HG02943 (cell line): Measurements from ENCODE around the gene MMP19.
A peak's percentile ranks its signal among the peaks of the same experiment; 100 is the strongest.
"Not testable (repeated sequence)": the region's sequence is repeated elsewhere in the genome, so short reads cannot be mapped to it uniquely, and the experiment has no call there.

Experiments used
- ATAC-seq: cut with Tn5 transposase; IDR thresholded peaks from one replicate; pipeline ENCODE4 v1.9.1; 2021; ENCODE audit warnings: mild to moderate bottlenecking, low read depth, moderate library complexity; ENCODE audit not compliant: unreplicated experiment

Gene MMP19

DNA sequence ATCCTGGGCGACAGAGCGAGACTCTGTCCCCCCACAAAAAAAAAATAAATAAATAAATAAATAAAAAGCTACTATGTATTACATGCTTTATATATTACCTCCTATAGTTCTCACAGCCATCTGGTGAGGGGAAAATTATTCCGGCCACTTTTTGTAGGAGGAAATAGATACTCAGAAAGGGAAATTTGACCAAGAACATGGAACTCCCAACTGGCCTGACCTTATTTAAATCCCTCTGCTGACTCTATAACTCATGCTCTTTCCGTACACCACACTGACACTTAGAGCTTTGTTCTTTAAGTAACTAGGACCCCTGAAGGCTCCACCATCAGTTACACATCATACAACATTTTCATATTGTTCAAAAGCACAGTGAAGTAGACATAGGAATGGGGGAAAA is 2.2 kb upstream of the MMP19 start:
- ATAC-seq, result no peak

GRCh38 chr12:55843431-55843830 is 695 bp upstream of the MMP19 start:
- ATAC-seq, result no peak

DNA sequence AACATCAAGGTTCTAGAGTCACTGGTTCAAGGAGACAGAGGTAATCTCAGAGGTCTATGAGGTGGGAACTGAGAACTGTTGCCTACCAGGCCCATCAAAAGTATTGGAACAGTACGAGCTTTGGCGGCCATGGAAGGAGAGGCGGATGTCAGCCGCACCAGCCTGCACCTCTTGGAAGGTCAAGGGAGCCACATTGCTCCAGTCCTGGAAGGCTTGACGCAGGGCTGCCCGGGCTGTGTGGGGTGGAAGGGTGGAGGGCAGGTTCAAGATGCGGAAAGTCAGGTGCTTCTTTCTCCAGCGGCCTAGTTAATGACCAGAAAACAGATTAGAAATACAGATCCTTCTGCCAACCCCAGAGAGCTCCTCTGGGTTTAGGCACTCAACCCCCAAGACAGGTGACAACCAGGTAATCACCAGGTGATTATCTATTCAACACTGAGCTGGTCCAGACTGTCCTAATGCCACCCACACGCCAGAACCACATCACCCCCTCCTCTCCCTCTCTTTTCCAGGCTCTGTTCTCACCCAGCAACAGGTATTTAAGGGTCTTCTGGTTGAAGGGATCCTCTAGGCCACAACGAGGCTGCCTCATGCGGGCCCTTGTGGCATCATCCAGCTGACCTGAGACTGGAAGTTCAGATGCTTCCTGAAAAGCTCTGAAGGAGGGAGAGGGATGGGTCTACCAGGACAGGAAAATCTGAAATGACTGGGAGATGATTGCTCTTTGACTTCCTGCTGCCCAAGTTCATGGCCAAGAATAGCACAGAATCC is 2.0 kb downstream of the MMP19 start:
- ATAC-seq, result no peak

DNA sequence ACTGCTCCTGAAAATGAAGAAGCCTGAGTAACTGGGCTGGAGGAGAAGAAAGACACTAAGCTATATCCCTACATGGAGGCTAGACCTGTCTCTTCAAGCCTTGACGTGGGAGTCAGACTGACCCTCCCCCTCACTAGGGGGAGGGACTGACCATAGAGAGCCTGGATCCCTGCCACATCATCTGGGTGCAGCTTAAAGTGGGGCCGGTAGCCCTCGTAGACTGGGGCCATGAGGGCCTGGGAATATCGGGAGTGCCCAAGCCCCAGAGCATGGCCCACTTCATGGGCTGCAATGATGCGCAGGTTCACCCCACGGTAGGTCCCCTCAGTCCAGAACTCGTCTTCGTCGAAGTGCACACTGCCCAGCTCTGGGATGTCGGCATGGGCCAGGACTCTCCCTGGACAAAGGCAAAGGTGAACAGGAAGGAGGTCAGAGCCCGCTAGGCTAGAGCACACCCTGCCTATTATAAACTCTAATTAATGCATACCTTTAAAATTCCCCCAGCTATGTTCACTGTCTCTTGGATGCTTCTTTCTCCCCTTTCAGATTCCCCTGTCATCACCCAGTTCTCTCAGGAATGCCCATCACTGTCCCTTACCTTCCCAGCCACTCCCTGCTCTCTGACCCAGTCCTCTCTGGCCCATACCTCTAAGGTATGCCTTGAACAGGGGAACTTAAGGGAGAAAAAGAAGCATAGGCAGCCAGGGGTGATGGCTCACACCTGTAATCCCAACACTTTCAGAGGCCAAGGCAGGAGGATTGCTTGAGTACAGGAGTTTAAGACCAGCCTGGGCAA is 3.2 kb downstream of the MMP19 start:
- no peak for ATAC-seq

DNA sequence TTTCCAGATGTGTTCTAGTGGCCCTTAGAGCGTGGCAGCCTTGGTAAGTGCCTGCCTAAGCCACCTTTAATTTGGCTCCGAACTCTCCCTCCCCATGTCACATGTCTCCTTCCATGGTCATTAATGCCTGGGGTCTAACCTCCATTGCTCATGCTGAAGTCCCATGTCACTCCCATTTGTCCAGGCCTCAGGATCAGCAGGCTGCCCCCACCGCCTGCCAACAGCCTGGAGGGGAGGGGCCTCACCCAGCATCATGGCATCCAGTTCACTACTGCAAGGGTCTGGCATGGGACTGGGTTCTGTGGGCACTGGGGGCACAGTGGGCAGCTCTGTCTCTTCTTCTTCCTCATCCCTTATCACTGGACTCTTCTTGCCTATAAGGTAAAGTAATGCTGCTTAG is 4.4 kb downstream of the MMP19 start:
- ATAC-seq, result no peak

- ATAC-seq, result not testable (repeated sequence)
These were observed 8.3 kb downstream of the MMP19 start for GRCh38 chr12:55834400-55834799.

- no peak for ATAC-seq
These were observed 9.7 kb downstream of the MMP19 start for GRCh38 chr12:55833056-55833455.

- no peak for ATAC-seq
These were observed 11.3 kb downstream of the MMP19 start for GRCh38 chr12:55831447-55831815.

DNA sequence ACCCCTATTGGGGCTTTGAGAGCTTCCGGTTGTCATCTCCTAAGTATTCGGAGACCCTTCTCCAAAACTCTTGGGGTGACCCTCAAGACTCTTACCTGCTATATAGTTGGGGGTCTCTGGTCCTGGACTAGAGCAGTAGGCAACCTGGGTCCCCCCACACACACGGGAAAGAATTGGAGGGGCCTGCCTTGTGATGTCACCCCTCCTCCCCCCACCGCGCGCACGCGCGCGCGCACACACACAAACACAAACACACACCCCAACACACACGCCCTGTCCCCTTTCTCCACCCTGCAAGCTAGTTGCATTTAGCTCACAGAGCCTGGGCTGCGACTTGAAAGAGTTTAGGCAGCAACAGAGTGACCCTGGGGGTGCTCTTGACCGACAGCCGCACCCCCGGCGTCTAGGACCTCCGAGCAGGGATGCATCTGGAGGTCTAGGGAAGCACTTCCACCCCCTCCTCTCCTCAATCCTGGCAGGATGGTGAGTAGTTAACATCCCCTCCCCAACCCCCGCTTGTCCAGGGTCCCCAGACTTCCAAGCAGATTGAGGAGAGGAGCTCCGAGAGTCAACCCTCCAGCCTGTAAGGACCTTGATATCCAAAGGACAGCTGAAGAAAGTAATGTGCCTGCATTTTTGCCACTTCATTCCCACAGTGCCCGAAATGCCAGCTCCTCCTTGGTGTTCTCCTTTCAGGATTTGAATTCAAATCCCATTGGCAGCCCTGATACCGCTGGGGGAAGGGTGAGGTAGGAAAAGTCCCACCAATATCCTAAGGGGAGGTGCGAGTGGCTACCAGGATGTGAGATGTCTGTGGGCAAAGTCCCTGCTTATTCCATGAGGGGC is 11.9 kb downstream of the MMP19 start:
- ATAC-seq, result no peak

DNA sequence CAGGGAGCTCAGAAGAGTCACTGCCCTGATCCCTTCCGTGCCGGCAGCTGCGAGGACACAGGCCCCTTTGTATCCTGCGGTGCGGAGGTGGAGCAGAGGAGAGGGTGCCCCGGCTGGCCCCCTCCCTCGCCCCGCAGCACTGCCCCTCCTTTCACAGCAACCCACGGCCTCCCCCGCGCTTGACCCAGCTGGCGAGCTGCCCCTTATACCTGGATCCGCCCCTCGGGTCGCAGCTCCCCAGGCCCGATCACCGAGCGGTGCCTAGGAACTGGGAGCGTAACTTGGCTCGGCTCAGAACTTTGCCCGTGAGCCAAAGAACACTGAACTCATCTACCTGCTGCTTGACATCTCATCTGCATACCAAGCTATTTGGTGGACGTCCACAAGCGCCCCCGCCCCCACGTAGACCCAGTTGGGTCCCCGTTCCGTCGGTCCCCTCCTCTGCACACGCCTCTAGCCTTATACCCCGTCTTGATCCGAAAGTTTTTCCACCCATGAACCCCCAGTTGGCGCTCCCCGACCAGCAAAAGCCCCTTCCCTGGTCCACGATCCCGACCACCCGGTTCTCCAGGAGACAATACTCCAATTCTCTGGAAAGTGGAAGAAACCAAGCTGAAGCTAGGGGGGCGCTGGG is 12.7 kb downstream of the MMP19 start:
- peak; percentile 31 for ATAC-seq

DNA sequence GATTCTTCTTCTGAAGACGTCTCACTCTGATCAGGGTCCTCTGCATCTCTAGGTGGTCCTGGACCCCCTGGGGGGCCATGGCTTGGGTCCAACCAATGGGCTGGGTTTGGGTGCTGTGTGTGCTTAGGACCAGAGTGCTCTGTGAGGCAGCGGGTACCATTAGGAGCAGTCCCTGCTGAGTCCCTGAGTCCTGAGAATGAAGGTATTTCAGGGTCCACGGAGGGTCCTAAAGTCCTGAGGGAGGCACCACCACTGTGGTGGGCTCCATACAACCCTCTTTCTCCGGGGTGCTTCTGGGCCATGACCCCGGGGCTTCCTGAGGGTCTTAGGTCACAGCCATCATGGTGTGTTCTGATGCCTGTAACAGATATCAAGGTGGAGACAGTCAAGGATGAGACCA is 14.4 kb downstream of the MMP19 start:
- ATAC-seq, result no peak

DNA sequence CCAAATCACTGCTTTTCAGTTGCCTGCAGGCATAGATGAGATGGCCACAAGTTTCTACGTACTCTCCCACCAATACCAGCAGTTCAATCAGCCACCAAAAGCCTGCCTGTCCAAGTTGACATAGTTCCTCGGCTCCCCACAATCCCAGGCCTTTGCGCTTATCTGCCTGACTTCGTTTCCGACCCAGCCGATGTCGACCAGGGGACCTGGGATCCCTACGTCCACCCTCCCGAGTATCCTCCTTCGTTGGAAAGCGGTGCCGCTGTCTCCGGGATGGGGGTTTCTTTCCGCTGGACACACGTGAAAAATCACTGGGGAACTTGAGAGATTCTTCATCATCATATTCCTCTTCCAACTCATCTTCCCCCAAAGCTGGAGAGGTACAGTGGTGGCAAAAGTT is 14.9 kb downstream of the MMP19 start:
- ATAC-seq, result no peak

- no peak for ATAC-seq
These were observed 18.0 kb downstream of the MMP19 start for GRCh38 chr12:55824726-55825125.

DNA sequence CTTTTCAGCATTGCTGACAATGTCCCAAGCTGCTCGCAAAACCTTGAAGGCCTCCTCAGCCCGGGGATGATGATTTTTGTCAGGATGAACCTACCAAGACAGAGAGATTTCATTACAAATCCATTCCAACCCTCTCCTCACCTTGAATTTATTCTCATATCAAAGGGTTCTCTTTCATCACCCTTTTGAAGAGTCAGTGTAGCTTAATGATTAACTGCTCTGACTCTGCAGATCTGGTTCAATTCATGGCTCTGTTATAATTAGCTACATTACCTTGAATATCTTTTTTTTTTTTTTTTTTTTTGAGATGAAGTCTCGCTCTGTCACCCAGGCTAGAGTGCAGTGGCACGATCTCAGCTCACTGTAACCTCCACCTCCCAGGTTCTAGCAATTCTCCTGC is 19.3 kb downstream of the MMP19 start:
- ATAC-seq, result no peak

DNA sequence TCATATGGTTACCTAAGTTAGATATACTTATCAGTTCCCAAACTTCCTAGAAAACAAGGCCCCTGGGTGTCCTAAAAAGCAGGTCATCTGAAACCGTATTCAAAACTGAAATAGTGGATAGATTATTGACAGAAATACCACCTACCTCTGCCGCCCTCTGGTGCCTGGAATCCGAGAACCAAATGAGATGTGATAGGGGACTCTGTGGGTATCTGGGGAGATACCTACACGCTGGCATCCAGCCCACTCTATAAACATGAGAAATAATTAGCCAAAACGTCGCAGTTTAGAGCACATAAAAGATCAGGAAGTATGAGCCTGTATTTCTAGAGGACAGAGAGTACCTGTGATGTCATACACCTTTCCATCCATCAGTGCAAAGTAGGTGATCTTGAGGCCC is 20.5 kb downstream of the MMP19 start:
- ATAC-seq, result no peak

DNA sequence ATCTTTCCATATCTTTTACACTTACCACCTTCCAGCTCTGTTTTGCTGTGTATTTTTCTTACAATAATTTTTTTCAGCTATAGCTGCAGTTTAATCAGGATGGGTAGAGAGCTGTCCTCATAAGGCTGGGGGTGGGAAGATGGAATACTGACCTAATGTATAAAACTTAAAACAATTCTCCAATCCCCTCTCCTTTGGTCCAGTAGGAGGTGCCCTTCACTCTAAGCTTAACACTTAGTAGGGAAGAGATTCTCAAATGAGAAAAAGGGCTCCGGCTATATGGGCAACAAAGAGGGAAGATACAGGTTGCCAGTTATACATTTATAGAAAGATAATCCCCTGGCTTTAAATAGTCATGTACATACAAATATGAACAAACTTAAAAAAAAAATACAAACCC is 22.1 kb downstream of the MMP19 start:
- ATAC-seq, result no peak

DNA sequence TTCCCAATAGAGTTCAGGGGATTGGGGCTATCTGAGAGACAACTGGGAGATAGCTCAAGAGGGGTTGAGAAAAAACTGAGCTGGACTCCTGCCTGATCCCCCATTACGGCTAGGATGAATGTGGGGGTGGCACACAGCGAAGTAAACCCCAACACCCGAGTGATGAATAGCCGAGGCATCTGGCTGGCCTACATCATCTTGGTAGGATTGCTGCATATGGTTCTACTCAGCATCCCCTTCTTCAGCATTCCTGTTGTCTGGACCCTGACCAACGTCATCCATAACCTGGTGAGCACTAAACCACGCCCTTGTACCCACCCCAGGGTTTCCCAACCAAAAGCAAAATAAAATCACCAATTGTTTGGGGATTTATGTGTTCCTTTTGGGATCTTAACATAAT is 23.9 kb downstream of the MMP19 start:
- ATAC-seq, result no peak

DNA sequence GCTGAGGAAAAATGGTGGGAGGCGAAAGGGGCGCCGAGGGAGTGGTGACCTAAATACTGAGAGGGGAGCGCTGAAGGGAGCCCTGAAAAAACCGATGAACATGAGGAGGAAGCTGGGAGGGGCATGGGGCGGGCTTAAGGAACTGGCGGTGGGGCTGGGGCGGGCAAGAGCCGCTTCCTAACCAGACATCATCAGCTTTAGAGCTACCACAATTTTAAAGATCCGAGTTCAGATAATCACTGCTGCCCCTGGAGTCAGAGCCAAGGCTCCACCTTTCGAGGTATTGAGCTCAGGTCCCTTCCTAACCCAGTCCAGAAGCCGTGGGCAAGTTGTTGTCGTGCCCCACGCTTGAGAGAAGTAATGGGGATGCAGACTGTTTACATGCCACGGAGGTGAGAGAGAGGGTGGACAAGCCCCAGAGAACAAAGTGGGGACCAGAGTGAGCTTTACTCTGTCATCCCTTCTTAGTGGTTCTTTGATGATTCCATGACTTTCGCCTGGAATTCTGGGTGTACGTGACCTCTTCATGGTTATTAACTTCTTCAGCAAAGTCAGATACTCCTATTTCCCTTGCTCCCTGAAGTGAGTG is 24.5 kb downstream of the MMP19 start:
- ATAC-seq, result peak; percentile 25

- ATAC-seq, result peak; percentile 98
These were observed 25.2 kb downstream of the MMP19 start, which contains the start of the genes ORMDL2 and SARNP for GRCh38 chr12:55817345-55818139. Gene ORMDL2, plus strand, starts transcription at chr12:55818041. Its CDS starts 959 bp downstream, at chr12:55819000. Gene SARNP, minus strand, starts transcription at chr12:55817724. Its CDS starts 23 bp downstream, at chr12:55817701.
